Vagina (tissue), 2 donors: Measurements from ENCODE around the gene CLASRP.

Source experiments
- CTCF ChIP-seq, 3 experiments: fragments of 450-650 bp in 2 of 3; fragments of 200-600 bp in 1 of 3; sonication (generic) in 1 of 3; IDR thresholded peaks; one replicate each; pipeline ENCODE4 v1.5.1; 2017 to 2019; ENCODE audit warnings: antibody characterized with exemption in 3 of 3, mild to moderate bottlenecking in 2 of 3, moderate library complexity in 2 of 3
- POLR2A ChIP-seq, 2 donors: fragments of 450-650 bp; IDR thresholded peaks; one replicate each; pipeline ENCODE4 v1.6.1; 2017; ENCODE audit warnings: antibody characterized with exemption in 2 of 2, mild to moderate bottlenecking in 2 of 2, moderate library complexity in 2 of 2
- POLR2AphosphoS5 ChIP-seq, 2 donors: sonication (generic); formaldehyde crosslinking; IDR thresholded peaks; one replicate each; pipeline ENCODE4 v1.9.0; 2017; ENCODE audit warnings: antibody characterized with exemption in 2 of 2, mild to moderate bottlenecking in 2 of 2, low read depth in 1 of 2; ENCODE audit not compliant: insufficient read depth in 1 of 2

GRCh38 chr19:45094137-45094536 is 55.3 kb downstream of the CLASRP start:
- TF ChIP-seq POLR2AphosphoS5 (IDR thresholded peaks at IDR 0.05; ENCODE audit: insufficient read depth in 1 of 2, low read depth in 1 of 2) (no peak), CTCF (IDR thresholded peaks at IDR 0.05) (no peak), POLR2A (IDR thresholded peaks at IDR 0.05) (no peak)
